HG03378 (cell line): Measurements from ENCODE around the gene VSX1.

Experiments
- ATAC-seq: cut with Tn5 transposase; IDR thresholded peaks from one replicate; pipeline ENCODE4 v1.9.1; 2021; ENCODE audit warnings: mild to moderate bottlenecking, moderate library complexity; ENCODE audit not compliant: unreplicated experiment

Gene VSX1

DNA sequence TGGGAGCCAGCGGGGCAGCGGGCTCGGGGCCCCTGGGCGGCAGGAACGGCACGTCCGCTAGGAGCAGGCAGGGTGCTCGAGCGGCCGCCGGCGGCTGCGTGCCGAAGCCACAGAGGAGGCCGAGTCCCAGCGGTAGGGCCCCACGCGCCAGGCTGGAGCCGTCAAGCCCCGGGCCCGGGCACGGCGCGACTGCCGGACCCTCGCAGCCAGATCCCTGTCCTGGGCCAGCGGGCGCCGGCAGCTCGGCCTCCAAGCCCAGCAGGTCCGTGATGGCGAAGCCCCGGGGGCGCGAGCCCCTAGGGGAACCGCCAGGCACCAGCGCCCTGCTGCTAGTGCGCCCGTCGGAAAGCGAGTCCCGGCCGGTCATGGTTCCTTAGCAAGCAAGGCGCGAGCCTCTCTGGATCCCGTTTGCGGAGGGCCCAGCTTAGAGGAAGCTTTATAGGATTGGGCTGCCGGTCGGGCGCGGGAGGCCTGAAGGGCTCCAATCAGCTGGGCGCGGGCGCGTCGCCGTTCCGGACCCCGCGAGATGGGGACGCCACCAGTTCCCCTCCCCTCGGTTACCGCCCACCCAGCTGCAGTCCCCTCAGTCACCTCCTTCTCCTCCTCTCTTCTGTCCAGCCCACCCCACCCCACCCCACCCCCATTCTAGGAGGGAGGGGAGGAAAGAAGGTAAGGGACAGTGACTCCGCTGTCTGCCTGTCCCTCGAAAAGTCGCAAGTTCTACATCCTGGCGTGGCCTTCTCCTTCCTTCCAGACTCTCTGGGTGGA lies at the start of gene VSX1:
Gene VSX1 (minus strand): TSS at position 412 of the 768 bp plus-strand sequence. CDS start 45 bp downstream, at position 367.
- ATAC-seq: no peak

DNA sequence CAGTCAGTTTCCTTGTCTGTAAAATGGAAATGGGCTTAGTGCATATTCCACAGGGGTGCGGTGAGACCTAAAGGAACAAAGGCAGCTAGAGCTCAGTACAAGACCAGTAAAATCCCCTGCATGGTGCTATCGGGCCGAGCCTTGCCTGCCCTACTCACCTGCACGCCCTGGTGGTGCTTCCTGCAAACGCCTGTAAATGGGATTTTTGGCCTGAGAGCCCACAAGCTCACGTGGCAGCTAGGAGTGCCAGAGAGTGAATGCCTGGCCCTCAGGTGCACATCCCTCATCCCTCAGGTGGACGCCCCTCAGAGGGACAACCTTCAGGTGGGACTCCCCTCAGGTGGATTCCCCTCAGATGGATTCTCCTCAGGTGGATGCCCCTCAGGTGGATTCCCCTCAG lies 48.0 kb upstream of the VSX1 start:
- no peak for ATAC-seq

DNA sequence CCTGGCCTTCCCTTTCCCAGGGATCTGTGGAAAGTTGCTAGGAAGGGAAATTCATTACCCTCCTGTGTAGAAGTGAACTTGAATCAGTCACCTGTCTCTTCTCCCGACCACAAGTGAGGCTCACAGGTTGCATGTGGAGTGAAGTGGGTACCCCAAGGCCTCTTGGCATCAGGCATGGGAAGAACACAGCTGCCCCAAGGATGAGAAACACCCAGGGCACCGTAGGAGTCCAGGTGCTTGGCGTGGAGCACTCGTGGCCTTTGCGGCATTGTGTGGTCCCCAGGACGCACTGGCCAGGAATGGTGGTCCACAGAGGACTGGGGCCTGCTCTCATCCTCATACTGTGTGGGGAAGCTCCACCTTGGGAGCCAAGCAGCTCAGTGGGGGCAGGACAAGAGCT lies 47.5 kb upstream of the VSX1 start:
- ATAC-seq: no peak

DNA sequence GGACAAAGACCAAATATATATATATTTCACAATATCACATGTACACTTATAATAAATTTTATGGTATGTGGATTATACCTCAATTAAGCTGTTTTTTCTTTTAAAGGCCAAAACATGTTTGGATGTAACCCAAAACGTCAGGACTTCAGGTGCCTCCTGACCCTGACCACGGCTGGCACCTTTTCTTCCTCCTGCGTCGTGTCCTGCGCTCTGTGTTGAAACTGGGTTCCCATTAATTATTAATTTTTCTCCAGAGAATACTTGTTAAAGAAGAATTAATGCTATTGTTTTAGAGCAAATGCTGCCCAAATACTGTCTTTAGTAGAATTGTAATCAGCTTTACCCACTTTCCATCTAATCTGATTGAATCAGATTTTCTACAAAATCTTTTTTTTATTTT lies 46.7 kb upstream of the VSX1 start:
- no peak for ATAC-seq

DNA sequence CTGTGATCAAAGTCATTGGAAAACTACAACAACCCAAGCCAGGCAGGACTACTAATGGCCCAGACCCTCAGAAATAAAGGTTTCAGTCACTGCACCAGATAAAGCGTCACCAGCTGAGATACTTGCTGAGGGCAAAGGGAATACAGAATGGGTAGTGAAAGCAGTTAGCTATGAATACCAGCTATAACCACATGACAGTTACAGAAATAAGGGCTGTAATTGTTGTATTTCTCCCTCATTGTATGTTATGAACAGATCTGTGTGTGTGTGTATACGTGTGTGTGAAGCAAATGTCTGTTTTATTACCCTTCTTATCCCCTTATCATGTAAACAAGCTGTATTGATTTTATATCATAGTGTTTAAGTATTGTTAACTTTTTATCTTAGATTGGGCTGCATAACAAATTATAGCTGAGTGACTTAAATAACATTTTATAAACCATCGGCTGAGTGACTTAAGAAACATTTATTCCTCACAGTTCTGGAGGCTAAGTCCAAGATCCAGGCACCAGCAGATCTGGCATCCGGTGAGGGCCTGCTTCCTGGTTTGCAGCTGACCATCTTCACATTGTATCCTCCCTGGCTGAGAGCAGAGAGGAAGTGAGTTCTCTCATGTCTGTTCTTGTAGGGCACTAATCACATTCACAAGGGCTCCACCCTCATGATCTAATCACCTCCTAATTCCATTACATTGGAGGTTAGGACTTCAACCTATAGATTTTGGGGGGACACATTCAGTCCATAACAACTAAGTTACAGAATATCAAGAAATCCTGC lies 46.0 kb upstream of the VSX1 start:
- ATAC-seq: no peak

DNA sequence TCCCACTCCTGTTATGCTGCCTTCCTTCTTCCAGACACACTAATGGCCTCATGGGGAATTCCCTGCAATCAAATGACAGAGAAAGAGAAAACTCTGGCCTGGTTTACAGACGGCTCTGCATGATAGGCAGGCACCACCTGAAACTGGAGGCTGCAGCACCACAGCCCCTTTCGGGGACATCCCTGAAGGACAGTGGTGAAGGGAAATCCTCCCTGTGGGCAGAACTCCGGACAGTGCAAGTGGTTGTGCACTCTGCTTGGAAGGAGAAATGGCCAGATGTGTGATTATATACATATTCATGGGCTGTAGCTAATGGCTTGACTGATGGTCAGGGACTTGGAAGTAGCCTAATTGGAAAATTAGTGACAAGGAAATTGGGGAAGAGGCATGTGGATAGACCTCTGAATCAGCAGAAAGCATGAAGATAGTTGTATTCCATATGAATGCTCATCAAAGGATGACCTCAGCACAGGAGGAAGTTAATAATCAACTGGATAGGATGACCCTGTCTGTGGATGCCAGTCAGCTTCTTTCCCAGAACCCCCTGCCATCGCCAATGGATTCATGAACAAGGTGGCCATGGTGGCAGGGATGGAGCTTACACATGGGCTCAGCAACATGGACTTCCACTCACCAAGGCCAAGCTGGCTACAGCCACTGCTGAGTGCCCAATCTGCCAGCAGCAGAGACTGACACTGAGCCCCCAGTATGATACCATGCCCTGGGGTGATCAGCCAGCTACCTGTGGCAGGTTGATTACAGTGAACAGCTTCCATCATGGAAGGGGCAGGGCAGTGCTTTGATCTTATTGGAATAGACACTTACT lies 44.5 kb upstream of the VSX1 start:
- no peak for ATAC-seq

DNA sequence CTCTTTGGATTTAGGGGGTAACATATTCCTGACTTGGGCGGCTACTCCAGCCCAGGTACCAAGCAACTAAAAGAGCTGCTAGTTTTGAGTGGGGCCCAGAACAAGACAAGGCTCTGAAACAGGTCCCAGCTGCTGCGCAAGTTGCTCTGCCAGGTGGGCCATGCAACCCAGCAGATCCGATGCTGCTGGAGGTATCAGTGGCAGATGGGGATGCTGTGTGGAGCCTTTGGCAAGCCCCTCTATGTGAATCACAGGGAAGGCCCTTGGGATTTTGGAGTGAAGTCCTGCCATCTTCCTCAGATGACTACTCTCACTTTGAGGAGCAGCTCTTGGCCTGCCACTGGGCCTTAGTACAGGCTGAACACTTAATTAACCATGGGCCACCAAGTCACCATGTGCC lies 43.7 kb upstream of the VSX1 start:
- ATAC-seq: no peak

DNA sequence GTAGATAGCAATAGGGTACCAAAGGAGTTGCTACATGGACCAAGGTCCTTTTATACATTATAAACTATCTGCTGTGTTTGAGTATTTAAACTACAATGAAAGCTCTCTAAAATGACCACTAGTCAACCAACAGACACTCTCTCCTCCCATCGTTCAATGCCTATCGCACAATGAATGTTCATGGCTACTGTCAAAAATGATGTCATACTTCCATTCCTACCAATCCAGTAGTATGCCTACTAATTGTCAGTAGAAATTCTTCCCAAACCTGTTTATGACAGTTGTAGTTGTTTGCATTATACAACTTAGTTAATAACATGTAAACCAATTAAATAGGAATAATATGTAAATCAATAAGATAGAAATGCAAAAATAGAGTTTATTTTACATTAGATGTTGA lies 39.0 kb upstream of the VSX1 start:
- ATAC-seq: no peak

DNA sequence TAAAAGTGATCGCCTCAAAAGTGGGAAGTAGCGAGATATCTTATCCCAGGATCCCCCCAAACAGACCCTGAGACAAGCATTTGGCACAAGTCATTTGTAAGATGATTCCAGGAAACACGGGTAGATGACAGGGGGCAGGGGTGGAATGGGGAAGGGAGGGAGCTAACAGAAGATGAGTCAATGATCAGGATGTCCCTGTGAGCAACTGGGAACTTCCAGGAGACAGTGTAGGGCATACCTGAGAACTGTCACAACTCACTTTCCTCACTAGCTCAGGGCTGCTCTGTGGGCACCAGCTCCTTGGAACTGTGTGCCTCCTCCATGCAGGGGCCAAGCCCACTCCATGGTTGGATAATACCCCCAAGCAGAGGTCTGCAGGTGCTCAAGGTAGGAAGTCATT lies 38.5 kb upstream of the VSX1 start:
- ATAC-seq: no peak

DNA sequence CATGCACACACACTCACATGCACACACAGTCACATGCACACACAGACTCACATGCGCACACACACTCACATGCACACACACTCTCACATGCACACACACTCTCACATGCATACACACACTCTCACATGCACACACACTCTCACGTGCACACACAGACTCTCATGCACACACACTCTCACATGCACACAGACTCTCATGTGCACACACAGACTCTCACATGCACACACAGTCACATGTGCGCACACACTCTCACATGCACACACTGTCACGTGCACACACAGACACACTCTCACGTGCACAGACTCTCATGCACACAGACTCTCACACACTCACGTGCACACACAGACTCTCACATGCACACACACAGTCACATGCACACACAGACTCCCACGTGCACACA lies 36.6 kb upstream of the VSX1 start:
- no peak for ATAC-seq

DNA sequence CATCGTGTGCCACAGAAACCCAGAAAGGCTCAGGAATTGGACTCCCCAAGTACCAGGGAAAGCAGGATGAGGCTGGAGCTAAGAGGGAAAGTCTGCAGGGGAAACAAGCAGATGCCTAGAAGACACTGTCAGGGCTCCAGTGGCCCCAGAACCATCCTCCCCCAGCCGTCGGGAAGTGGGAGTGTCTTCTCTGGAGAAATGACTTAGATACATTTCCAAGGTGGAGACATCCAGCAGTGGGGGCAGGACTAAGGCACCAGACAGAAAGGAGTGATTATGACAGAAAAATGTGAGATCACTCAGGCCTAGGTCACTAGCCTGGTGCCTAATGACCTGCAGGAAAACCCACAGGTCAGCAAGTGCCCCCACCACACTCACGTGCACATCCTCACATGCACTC lies 36.0 kb upstream of the VSX1 start:
- ATAC-seq: no peak

DNA sequence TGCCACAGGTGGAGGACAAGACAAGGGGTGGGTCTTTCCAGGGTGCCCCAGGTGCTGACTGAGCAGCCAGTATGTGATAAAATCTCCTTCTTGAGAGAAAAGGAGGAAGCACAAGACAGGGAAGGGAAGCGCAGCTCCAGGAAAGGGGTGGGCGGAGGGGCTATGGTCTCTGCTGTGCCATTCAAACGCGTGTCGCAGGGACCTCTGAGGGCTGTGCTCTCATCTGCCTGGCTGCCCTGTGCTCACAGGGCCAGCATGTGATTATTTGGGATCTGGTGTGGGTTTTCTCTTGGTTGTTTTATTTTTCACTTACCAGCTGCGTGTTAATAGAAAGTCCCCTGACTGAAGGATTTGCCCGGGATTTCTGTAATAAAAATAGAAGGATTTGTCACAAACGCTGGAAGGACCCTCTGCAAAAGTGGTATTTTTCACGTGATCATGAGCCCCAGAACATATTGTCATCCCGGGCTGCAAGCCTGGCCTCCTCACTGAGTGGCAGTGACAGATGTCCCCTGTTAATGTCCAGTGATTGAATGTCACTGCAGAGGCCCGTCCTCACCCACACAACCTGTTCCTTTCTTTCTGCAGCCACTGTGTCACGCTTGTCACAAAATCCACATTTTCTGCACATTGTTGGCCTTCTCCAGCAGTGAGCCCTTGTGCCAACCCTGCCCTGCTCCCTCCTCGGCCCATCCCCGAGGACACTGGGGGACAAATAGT lies 35.0 kb upstream of the VSX1 start:
- no peak for ATAC-seq

DNA sequence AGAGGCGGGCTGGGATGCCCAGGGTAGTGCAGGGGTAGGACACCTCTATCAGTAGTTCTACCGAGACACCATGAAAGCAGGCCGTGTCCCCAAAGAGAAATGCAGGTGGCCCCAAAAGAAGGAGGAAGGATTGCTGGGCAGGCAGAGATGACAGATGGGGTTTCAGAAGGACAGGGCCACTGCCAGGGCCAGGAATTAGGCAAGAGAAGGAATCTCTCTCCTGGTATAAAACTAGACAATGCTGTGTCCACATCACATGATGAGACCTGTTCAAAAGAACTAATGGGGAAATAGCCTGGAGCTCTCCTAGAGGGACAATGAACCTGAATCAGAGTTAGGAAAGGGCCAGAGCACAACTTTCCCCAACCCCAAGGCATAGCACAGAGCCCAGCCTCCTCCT lies 21.6 kb upstream of the VSX1 start:
- no peak for ATAC-seq

DNA sequence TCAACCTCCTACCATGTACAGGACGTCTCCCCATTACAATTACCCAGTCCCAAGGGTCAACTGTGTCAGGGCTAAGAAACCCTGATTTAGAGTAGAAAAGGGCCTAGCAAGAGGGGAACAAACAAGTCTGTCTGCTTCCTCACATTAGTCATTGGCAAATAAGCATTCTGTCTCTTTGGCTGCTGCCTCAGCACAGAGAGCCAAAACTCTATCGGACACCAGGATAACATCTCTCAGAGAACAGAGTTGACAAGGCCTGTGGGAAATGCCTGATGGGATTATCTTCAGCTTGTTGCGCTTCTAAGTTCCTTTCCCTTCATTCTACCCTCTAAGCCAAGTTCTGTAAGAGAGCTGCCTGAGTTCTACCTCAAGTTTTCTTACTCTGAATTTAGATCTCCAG lies 19.0 kb upstream of the VSX1 start:
- no peak for ATAC-seq

DNA sequence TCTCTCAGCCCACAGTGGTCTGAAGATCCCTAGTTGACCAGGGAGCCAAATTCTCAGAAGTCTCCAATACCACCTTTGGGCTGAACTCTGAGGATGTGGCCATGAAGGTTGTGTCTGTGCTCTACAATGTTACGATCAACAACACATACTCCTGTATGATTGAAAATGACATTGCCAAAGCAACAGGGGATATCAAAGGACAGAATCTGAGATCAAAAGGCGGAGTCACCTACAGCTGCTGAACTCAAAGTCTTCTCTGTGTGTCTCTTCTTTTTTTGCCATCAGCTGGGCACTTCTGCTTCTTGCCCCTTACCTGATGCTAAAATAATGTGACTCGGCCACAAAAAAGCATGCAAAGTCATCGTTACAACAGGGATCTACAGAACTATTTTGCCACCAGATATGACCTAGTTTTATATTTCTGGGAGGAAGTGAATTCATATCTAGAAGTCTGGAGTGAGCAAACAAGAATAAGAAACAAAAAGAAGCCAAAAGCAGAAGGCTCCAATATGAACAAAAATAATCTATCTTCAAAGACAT lies 17.7 kb upstream of the VSX1 start:
- ATAC-seq: no peak

DNA sequence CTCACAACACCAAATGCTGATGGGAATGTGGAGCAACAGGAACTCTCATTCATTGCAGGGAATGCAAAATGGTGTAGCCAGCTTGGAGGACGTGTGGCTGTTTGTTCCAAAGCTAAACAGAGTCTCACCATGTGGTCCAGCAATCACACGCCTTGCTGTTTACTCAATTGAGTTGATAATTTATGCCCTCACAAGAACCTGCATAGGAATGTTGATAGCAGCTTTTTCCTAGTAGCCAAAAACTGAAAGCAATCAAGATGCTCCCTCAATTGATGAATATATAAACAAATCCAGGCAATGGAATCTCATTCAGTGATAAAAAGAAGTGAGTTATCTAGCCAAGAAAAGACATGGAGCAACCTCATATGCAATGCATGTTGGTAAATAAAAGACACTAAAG lies 15.6 kb upstream of the VSX1 start:
- no peak for ATAC-seq

DNA sequence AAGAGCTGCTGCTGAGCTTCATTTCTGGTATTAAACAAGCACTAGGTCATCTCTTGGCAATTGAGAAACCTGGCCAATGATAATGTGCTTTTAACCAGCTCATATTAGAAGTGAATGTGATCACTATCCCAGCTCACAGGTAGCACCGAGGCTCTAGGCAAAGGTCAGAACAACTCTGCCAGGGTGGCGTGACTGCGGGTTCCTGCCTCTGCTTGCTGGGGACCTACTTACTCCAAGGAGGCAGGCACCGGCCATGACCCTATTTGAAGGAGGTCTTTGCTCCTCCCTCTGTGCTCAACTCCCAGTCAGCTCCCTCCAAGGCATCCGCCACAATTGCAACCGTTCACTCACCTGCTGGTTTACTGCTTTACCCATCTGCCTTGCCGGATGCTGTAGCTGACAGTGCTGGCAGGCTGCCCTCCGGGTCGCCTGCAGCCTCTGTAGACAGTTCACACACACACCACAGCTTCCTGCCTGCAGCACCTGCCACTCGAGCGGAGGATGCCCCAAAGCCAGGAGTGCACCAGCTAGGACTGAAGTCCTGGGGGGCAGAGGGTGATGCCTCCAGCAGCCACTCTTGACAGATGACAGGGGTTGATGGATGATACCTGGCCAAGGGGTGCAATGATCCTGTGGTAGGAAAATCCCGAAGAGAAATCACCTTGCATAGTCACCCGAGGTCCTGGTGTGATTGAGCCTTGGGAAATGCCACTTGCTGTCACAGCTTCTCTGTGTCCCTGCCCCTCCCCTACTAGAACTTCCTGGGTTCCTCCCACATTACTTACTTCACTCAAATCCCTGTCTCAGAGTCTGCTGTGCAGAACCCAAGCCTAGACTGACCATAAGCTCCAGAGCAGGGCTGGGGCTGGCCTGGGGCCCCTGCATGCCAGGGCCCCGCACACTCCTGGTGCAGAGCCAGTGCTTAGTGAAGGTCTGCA lies 8.8 kb upstream of the VSX1 start:
- peak; percentile 79 for ATAC-seq

DNA sequence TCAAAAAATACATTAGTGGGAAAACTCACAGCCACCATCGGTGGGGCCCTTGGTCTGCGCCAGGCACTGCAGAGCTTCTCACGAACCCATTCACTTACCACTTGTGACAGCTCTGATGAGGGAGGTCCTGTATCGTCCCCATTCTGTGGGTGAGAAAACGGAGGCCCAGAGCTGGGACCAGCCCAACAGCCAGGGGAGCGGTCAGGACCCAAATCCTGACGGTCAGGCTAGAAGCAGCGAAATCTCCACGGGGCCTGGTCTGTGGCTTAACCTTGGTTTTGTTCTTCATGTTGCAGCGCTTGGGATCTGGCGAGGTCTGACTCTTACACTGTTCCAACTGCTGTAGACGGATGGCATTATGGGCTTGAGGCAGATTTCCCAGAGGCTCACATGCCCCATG lies 7.7 kb upstream of the VSX1 start:
- ATAC-seq: no peak

DNA sequence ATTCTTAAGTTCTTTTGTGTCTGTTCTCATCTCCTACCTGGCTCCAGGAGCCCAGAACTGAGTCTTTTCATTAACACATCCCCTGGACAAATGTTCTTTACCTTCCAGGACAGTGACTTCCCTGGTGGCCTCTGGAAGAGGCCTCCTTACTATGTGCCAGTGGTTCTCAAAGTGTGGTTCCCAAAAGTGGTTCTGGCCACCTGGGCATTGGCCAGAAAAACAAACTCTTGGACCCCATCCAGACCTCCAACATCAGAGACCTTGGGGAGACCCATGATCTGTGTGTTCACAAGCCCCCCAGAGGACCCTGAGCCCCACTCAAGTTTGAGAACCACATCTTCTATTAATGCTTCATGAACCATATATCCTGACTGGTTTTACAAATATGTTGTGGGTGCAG lies 7.2 kb upstream of the VSX1 start:
- no peak for ATAC-seq

DNA sequence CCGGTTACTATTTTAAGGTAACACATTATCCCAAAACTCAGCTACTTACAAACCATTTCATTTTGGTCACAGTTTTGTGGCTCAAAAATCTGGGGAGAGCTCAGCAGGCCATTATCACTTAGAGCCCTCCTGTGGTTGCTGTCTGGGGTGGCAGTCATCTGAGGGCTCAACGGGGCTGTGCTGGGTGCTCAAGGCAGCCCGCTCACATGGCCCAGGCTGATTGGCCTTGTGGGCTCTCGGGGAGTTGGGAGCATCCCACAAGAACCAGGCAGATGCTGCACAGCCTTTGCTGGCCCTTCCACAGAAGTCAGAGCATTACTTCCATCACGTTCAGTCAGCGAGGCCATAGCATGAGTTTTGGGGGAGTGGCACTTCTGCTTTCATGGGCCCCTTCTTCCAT lies 6.3 kb upstream of the VSX1 start:
- no peak for ATAC-seq
